ENCODE data around the gene ERP27. TPM values are rescaled to one million over a fixed set of nuclear protein-coding genes. Genes with fewer than 3 reads are reported as not detected.

The ERP27 gene
- total RNA-seq, 1 experiment from 2014 or later, result not detected

GRCh38 chr12:14904854-14905253 is 33.5 kb downstream of the ERP27 start (continued):
- TF ChIP-seq ZNF532 (CRISPR knock-in tag; IDR thresholded peaks at IDR 0.05; ENCODE audit: borderline replicate concordance), result no peak

- DNase-seq (ENCODE audit: low spot score) (no peak), ATAC-seq (no peak)
- POLR2A ChIA-PET, result no interaction called here
- H3K4me1 Mint-ChIP-seq, result peaks cover 6% of the 10 kb centered on the region; the same call in 1 of the 2 replicates
- H3K36me3 Mint-ChIP-seq, result no peaks in the 10 kb centered on the region
- TF ChIP-seq SMAD4 (CRISPR knock-in tag; IDR thresholded peaks at IDR 0.05) (no peak), ZNF532 (CRISPR knock-in tag; IDR thresholded peaks at IDR 0.05; ENCODE audit: borderline replicate concordance) (no peak), NR1H2 (CRISPR knock-in tag; IDR thresholded peaks at IDR 0.05) (no peak), FOXJ3 (CRISPR knock-in tag; IDR thresholded peaks at IDR 0.05; ENCODE audit: borderline replicate concordance) (no peak), MXD4 (CRISPR knock-in tag; IDR thresholded peaks at IDR 0.05; ENCODE audit: borderline replicate concordance) (no peak), ZNF423 (CRISPR knock-in tag; IDR thresholded peaks at IDR 0.05) (no peak), HMGA2 (CRISPR knock-in tag; IDR thresholded peaks at IDR 0.05) (no peak), NFYB (CRISPR knock-in tag; conservative IDR thresholded peaks at IDR 0.05; ENCODE audit: low read depth) (no peak), EMX1 (CRISPR knock-in tag; IDR thresholded peaks at IDR 0.05) (no peak)
- H3K27ac Mint-ChIP-seq, result no peak overlapping the region
- no peaks in the 10 kb centered on the region for H3K9me3 Mint-ChIP-seq
- no peaks in the 10 kb centered on the region for H3K27me3 Mint-ChIP-seq (ENCODE audit: low read depth)
- no peak overlapping the region for H3K4me3 Mint-ChIP-seq
- CTCF ChIA-PET, result no interaction called here
These were observed 34.8 kb downstream of the ERP27 start for GRCh38 chr12:14903386-14904098.

GRCh38 chr12:14902465-14902864 is 35.9 kb downstream of the ERP27 start:
- ATAC-seq (no peak), DNase-seq (ENCODE audit: low spot score) (no peak)
- POLR2A ChIA-PET, result interaction anchor here (0.6 kb wide), 2 partner anchors 704 to 827 kb away, joined by 3 read pairs; no protein-coding TSS in a partner anchor
- TF ChIP-seq PRRX2 (CRISPR knock-in tag; IDR thresholded peaks at IDR 0.05), result no peak
- no peak for TF ChIP-seq ATF6 (CRISPR knock-in tag; IDR thresholded peaks at IDR 0.05)
- TF ChIP-seq ZNF416 (CRISPR knock-in tag; IDR thresholded peaks at IDR 0.05), result no peak
- no peak for TF ChIP-seq ZMAT4 (CRISPR knock-in tag; IDR thresholded peaks at IDR 0.05)
- TF ChIP-seq ATF1 (CRISPR knock-in tag; IDR thresholded peaks at IDR 0.05), result no peak
- TF ChIP-seq E2F1 (CRISPR knock-in tag; IDR thresholded peaks at IDR 0.05), result no peak
- TF ChIP-seq ARID4B (CRISPR knock-in tag; IDR thresholded peaks at IDR 0.05; ENCODE audit: borderline replicate concordance), result no peak

More at GRCh38 chr12:14902465-14902864, 35.9 kb downstream of the ERP27 start:
- Mint-ChIP-seq H3K27ac (no peak overlapping the region), H3K4me1 (peaks cover 6% of the 10 kb centered on the region; the same call in 1 of the 2 replicates), H3K27me3 (ENCODE audit: low read depth) (no peaks in the 10 kb centered on the region), H3K9me3 (no peaks in the 10 kb centered on the region), H3K4me3 (no peak overlapping the region), H3K36me3 (no peaks in the 10 kb centered on the region)
- CTCF ChIA-PET, result no interaction called here

Measured in WTC11 (cell line).